Esophagus (tissue), 2 donors: ENCODE data around the gene C4orf36. TPM values are rescaled to one million over a fixed set of nuclear protein-coding genes. Genes with fewer than 3 reads are reported as not detected.
"Not testable (repeated sequence)": the region's sequence is repeated elsewhere in the genome, so short reads cannot be mapped to it uniquely, and the experiment has no call there.

Experiments
- H3K27ac ChIP-seq, 2 donors: one replicate each; pipeline ENCODE4 v1.5.1; 2013; ENCODE audit warnings: low read depth in 2 of 2, mild to moderate bottlenecking in 2 of 2, inconsistent platforms in 1 of 2, low read length in 1 of 2, moderate library complexity in 1 of 2
- H3K27me3 ChIP-seq, 2 donors: one replicate each; pipeline ENCODE4 v1.6.1; 2013; ENCODE audit warnings: low read length in 2 of 2, control low read depth in 1 of 2, mild to moderate bottlenecking in 1 of 2; ENCODE audit not compliant: insufficient read depth in 2 of 2, control insufficient read depth in 1 of 2
- H3K36me3 ChIP-seq, 2 donors: one replicate each; pipeline ENCODE4 v1.6.1; 2013; ENCODE audit warnings: low read length in 1 of 2; ENCODE audit not compliant: control insufficient read depth in 2 of 2, insufficient read depth in 2 of 2
- H3K4me1 ChIP-seq, 2 donors: one replicate each; pipeline ENCODE4 v1.6.1; 2013; ENCODE audit warnings: low read length in 1 of 2; ENCODE audit not compliant: control insufficient read depth in 2 of 2, insufficient read depth in 2 of 2
- H3K4me3 ChIP-seq, 2 donors: one replicate each; pipeline ENCODE4 v1.5.1; 2013; ENCODE audit warnings: low read length in 2 of 2, mild to moderate bottlenecking in 2 of 2, low read depth in 1 of 2, moderate library complexity in 1 of 2
- H3K9me3 ChIP-seq, 2 donors: one replicate each; pipeline ENCODE4 v1.6.1; 2013; ENCODE audit warnings: mild to moderate bottlenecking in 2 of 2, low read depth in 1 of 2, low read length in 1 of 2, moderate library complexity in 1 of 2; ENCODE audit not compliant: control insufficient read depth in 2 of 2, insufficient read depth in 1 of 2
- WGBS, 2 donors: extraction: QIAGEN DNeasy Blood & Tissue Kit; methylation state at CpG; one replicate each; pipeline ENCODE4 v1.1.7; 2013; 5-methylcytosine and 5-hydroxymethylcytosine counted together
- polyA plus RNA-seq, 2 donors: library from polyadenylated mRNA; stranded (reverse); fragments of 200-250 nt; gene quantifications; one replicate each; pipeline ENCODE4 v1.2.3, GENCODE V29; 2013
- donor health status: healthy with polysubstance abuse.
- donor health status: Bipolar disorder and iron deficiency.

C4orf36 gene
- polyA plus RNA-seq, 2 donors: 1.0 to 2.0 TPM

- Histone ChIP-seq H3K4me1 (no peaks in the 10 kb centered on the region), H3K4me3 (no peak overlapping the region), H3K27ac (no peak overlapping the region), H3K9me3 (no peaks in the 10 kb centered on the region), H3K27me3 (no peaks in the 10 kb centered on the region), H3K36me3 (no peaks in the 10 kb centered on the region)
- WGBS, 2 donors: 73 to 74% methylated on average over 6 of the region's 6 CpGs
Observed at GRCh38 chr4:86895692-86896488, 3.7 kb upstream of the C4orf36 start.

DNA sequence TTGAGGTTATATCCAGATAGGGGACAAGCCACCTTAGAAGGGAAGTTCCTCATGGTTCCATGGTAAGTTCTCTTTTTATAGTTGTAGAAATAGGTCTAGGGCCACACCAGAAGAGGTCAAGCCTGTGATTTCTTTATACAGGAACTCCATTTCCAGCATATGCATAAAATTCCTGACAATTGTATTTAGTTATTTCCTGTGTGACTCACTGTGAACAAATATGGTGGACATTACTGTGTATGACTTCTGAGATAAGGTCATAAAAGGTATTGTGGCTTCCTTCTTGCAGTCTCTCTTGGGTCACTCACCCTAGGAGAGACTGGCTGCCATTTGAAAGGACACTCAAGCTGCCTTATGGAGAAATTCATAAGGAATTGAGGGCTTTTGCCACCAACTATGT is 2.2 kb upstream of the C4orf36 start:
- H3K4me1 ChIP-seq: no peaks in the 10 kb centered on the region
- H3K27me3 ChIP-seq: no peaks in the 10 kb centered on the region
- no peaks in the 10 kb centered on the region for H3K9me3 ChIP-seq
- H3K4me3 ChIP-seq: no peak overlapping the region
- H3K36me3 ChIP-seq: no peaks in the 10 kb centered on the region
- peak overlapping the region in 1 of 2 donors; percentile 36 for H3K27ac ChIP-seq

GRCh38 chr4:86893136-86893535 is 914 bp upstream of the C4orf36 start:
- peak overlapping the region in 1 of 2 donors; percentile 61 for H3K27ac ChIP-seq
- WGBS, 2 donors: 80 to 81% methylated on average over 19 of the region's 19 CpGs

GRCh38 chr4:86892636-86892960 is 376 bp upstream of the C4orf36 start:
- Histone ChIP-seq H3K4me1 (no peaks in the 10 kb centered on the region), H3K9me3 (no peaks in the 10 kb centered on the region), H3K36me3 (no peaks in the 10 kb centered on the region), H3K27me3 (no peaks in the 10 kb centered on the region), H3K4me3 (peak overlapping the region; percentile 77 to 86), H3K27ac (peak overlapping the region; percentile 97 to 98)
- 8 to 10% methylated on average over 13 of the region's 13 CpGs for WGBS, 2 donors

More at GRCh38 chr4:86893136-86893535, 914 bp upstream of the C4orf36 start:
- Histone ChIP-seq H3K4me3 (peak overlapping the region in 1 of 2 donors; percentile 86), H3K36me3 (no peaks in the 10 kb centered on the region), H3K27me3 (no peaks in the 10 kb centered on the region), H3K4me1 (no peaks in the 10 kb centered on the region), H3K9me3 (no peaks in the 10 kb centered on the region)

- peak overlapping the region; percentile 81 to 97 for H3K27ac ChIP-seq
- no peaks in the 10 kb centered on the region for H3K36me3 ChIP-seq
- WGBS, 2 donors: 37 to 41% methylated on average over 7 of the region's 7 CpGs
- H3K9me3 ChIP-seq: no peaks in the 10 kb centered on the region
- H3K27me3 ChIP-seq: no peaks in the 10 kb centered on the region
- H3K4me3 ChIP-seq: peak overlapping the region; percentile 11 to 86
- no peaks in the 10 kb centered on the region for H3K4me1 ChIP-seq
Observed at GRCh38 chr4:86890790-86891189, 1.4 kb downstream of the C4orf36 start.

DNA sequence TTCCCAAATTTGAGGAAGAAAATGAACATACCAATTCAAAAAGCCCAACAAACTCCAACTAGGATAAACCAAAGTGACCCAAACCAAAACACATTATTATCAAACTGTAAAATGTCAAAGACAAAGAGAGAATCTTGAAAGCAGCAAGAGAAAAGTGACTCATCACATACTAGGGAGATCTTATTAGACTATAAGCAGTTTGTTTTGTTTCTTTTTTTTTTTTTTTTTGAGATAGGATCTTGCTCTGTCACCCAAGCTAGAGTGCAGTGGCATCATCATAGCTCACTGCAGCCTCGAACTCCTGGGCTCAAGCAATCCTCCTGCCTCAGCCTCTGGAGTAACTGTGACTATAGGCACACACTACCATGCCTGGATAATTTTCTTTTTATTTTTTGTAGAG is 12.6 kb downstream of the C4orf36 start:
- Histone ChIP-seq H3K4me3 (no peak overlapping the region), H3K36me3 (no peaks in the 10 kb centered on the region), H3K27me3 (no peaks in the 10 kb centered on the region), H3K4me1 (no peaks in the 10 kb centered on the region), H3K9me3 (peaks cover 3 to 8% of the 10 kb centered on the region in 2 donors), H3K27ac (no peak overlapping the region)
- 67 to 68% methylated on average over 1 of the region's 1 CpG for WGBS, 2 donors

DNA sequence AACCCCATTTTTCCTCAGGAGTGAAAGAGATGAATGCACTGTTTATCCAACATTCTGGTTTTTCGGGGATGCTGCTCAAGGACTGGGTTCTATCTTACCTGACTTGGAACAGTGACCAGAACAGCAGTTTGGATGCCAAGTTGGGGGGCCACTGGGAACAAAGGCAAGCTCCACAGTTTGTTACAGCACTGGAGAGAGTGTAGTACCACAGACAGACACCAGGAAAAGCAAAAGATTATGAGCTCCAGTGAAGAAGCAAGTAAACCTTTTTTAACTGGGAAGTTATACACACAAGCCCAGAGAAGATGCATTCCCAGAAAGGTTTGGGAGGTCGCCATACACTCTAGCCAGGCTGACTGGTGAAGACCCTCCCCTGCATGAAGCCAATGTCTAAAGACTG is 13.6 kb downstream of the C4orf36 start:
- H3K27me3 ChIP-seq: no peaks in the 10 kb centered on the region
- no peak overlapping the region for H3K4me3 ChIP-seq
- 92 to 95% methylated on average over 2 of the region's 2 CpGs for WGBS, 2 donors
- no peak overlapping the region for H3K27ac ChIP-seq
- H3K4me1 ChIP-seq: no peaks in the 10 kb centered on the region
- peaks cover 3 to 8% of the 10 kb centered on the region in 2 donors for H3K9me3 ChIP-seq
- no peaks in the 10 kb centered on the region for H3K36me3 ChIP-seq

- H3K27ac ChIP-seq: no peak overlapping the region
Observed at GRCh38 chr4:86876894-86877685, 15.1 kb downstream of the C4orf36 start.

DNA sequence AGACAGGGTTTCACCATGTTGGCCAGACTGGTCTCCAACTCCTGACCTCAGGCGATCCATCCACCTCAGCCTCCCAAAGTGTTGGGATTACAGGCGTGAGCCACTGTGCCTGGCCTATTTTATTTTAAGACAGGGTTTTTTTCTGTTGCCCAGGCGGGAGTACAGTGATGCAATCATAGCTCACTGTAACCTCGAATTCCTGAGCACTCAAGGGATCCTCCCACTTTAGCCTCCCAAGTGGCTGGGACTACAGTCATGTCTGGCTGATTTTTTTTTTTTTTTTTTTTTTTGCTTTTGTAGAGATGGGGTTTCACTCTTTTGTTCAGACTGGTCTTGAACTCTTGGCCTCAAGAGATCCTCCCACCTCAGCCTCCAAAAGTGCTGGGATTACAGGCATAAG is 16.8 kb downstream of the C4orf36 start:
- WGBS, 2 donors: 81 to 93% methylated on average over 4 of the region's 4 CpGs
- not testable (repeated sequence) for H3K36me3 ChIP-seq, H3K9me3 ChIP-seq, H3K4me3 ChIP-seq, H3K4me1 ChIP-seq, H3K27me3 ChIP-seq, H3K27ac ChIP-seq

More at GRCh38 chr4:86876894-86877685, 15.1 kb downstream of the C4orf36 start:
- H3K4me3 ChIP-seq: no peak overlapping the region
- no peaks in the 10 kb centered on the region for H3K36me3 ChIP-seq
- no peaks in the 10 kb centered on the region for H3K4me1 ChIP-seq
- H3K9me3 ChIP-seq: peaks cover 3 to 8% of the 10 kb centered on the region in 2 donors
- WGBS, 2 donors: 83 to 87% methylated on average over 4 of the region's 4 CpGs
- H3K27me3 ChIP-seq: no peaks in the 10 kb centered on the region
